HepG2 (cell line): ENCODE data around the gene SOX21. TPM values are rescaled to one million over a fixed set of nuclear protein-coding genes. Genes with fewer than 3 reads are reported as not detected.

Experiments used
- ATAC-seq: fragments of 200-7000 bp; cut with Tn5 transposase; 3 replicates; pipeline ENCODE4 v1.9.1; 2020; ENCODE audit warnings: mild to moderate bottlenecking, moderate library complexity
- BruUV-seq: library from RNA; stranded (reverse); fragments of 400-500 nt; replicated peaks from 2 replicates; lab custom pipeline; 2021; lab: Mats Ljungman, UMichigan
- CTCF ChIA-PET: fragments of 300-600 bp; formaldehyde crosslinking; extraction: SDS; loops from one replicate; lab custom pipeline; 2021; ENCODE audit warnings: low total read pairs, inconsistent platforms, low intra/inter-chr PET ratio; lab: Yijun Ruan, JAX
- POLR2A ChIA-PET: fragments of 350-600 bp; sonication (Branson Sonifier 250); formaldehyde crosslinking; loops from one replicate; lab custom pipeline; 2020; ENCODE audit warnings: antibody characterized with exemption, inconsistent platforms; lab: Yijun Ruan, JAX
- DNase-seq: peaks from one replicate; pipeline ENCODE4 v3.0.0-alpha.2; 2015; ENCODE audit warnings: low spot score
- FAIRE-seq: peaks from 3 replicates; lab custom pipeline; 2011; peaks lifted over from hg19 to GRCh38; lab: Jason Lieb, UNC
- H2AFZ ChIP-seq: one replicate; pipeline ENCODE4 v1.6.1; 2011; ENCODE audit warnings: low read length, inconsistent platforms
- H3K27ac ChIP-seq: fragments of 300-600 bp; 3 replicates; pipeline ENCODE4 v1.8.0; 2011; ENCODE audit warnings: mixed run types, mild to moderate bottlenecking, mixed read lengths, low read length, inconsistent platforms; ENCODE audit not compliant: insufficient read depth; ENCODE audit errors: extremely low read length
- H3K27me3 ChIP-seq, 2 experiments: fragments of 200-600 bp in 1 of 2; 2 replicates in 1 of 2; 3 replicates in 1 of 2; pipeline versions ENCODE4 v1.6.0 to v1.8.0; 2011; ENCODE audit warnings: low read length in 2 of 2, mild to moderate bottlenecking in 2 of 2, moderate library complexity in 2 of 2, inconsistent platforms in 1 of 2; ENCODE audit not compliant: insufficient read depth in 2 of 2, control insufficient read depth in 1 of 2
- H3K36me3 ChIP-seq, 2 experiments: fragments of 200-600 bp in 1 of 2; replicated peaks in 1 of 2; 2 replicates in 1 of 2; 3 replicates in 1 of 2; pipeline versions ENCODE4 v1.5.1 to v1.8.0; 2011; ENCODE audit warnings: low read length in 2 of 2, inconsistent platforms in 1 of 2; ENCODE audit not compliant: insufficient read depth in 2 of 2, control insufficient read depth in 1 of 2
- H3K4me1 ChIP-seq: 2 replicates; pipeline ENCODE4 v1.5.1; 2012; ENCODE audit warnings: low read length, inconsistent platforms; ENCODE audit not compliant: insufficient read depth
- H3K4me2 ChIP-seq: 2 replicates; pipeline ENCODE4 v1.6.0; 2011; ENCODE audit warnings: low read depth, low read length, inconsistent platforms
- H3K4me3 ChIP-seq, 3 experiments: fragments of 200-600 bp in 1 of 3; sonication (generic), shearing (Covaris generic) in 1 of 3; replicated peaks in 1 of 3; 2 replicates each; pipeline ENCODE4 v1.5.1; 2011 to 2016; ENCODE audit warnings: low read length in 3 of 3, inconsistent platforms in 2 of 3, low read depth in 2 of 3, mild to moderate bottlenecking in 2 of 3, control low read depth in 1 of 3, mixed read lengths in 1 of 3; ENCODE audit not compliant: insufficient read depth in 1 of 3
- H3K79me2 ChIP-seq: one replicate; pipeline ENCODE4 v1.6.1; 2011; ENCODE audit warnings: low read length, inconsistent platforms; ENCODE audit not compliant: insufficient read depth
- H3K9ac ChIP-seq: 2 replicates; pipeline ENCODE4 v1.6.0; 2011; ENCODE audit warnings: mild to moderate bottlenecking, low read depth, low read length, inconsistent platforms; ENCODE audit not compliant: insufficient read depth
- H3K9me3 ChIP-seq: 2 replicates; pipeline ENCODE4 v1.5.1; 2012; ENCODE audit warnings: mild to moderate bottlenecking, low read length
- H4K20me1 ChIP-seq: 2 replicates; pipeline ENCODE4 v1.6.0; 2011; ENCODE audit warnings: inconsistent platforms, mild to moderate bottlenecking, low read length, moderate library complexity; ENCODE audit not compliant: insufficient read depth
- AGO1 ChIP-seq: fragments of 200-400 bp; formaldehyde crosslinking; IDR thresholded peaks from 2 replicates; pipeline ENCODE4 v1.6.1; 2017; ENCODE audit warnings: mild to moderate bottlenecking, low read depth, low read length, moderate library complexity; ENCODE audit not compliant: poor library complexity, severe bottlenecking
- NFRKB ChIP-seq: fragments of 450-650 bp; IDR thresholded peaks from 2 replicates; pipeline ENCODE4 v1.6.1; 2017
- PHF5A ChIP-seq: IDR thresholded peaks from one replicate; pipeline ENCODE4 v1.6.1; 2018; ENCODE audit warnings: low read depth, missing genetic modification reagents; ENCODE audit not compliant: unreplicated experiment
- SMYD3 ChIP-seq: sonication (generic); formaldehyde crosslinking; IDR thresholded peaks from 2 replicates; pipeline ENCODE4 v1.8.1; 2023; ENCODE audit warnings: mild to moderate bottlenecking, missing genetic modification reagents
- SP2 ChIP-seq: sonication (generic); formaldehyde crosslinking; IDR thresholded peaks from 2 replicates; pipeline ENCODE4 v1.5.1; 2020; ENCODE audit warnings: mild to moderate bottlenecking, missing genetic modification reagents
- TOE1 ChIP-seq: sonication (generic); formaldehyde crosslinking; IDR thresholded peaks from 2 replicates; pipeline ENCODE4 v1.4.0; 2020; ENCODE audit warnings: mild to moderate bottlenecking, missing genetic modification reagents
- ZBTB2 ChIP-seq: sonication (generic); formaldehyde crosslinking; IDR thresholded peaks from 2 replicates; pipeline ENCODE4 v1.8.0; 2022; ENCODE audit warnings: low read depth, missing genetic modification reagents
- ZEB1 ChIP-seq: IDR thresholded peaks from 2 replicates; pipeline ENCODE4 v1.6.1; 2012; ENCODE audit warnings: mild to moderate bottlenecking, low read depth, inconsistent platforms; ENCODE audit not compliant: insufficient replicate concordance
- ZNF557 ChIP-seq: sonication (generic); formaldehyde crosslinking; IDR thresholded peaks from 2 replicates; pipeline ENCODE4 v1.4.0; 2020; ENCODE audit warnings: missing genetic modification reagents
- ZNF563 ChIP-seq: sonication (generic); formaldehyde crosslinking; IDR thresholded peaks from 2 replicates; pipeline ENCODE4 v1.8.0; 2022; ENCODE audit warnings: mild to moderate bottlenecking, moderate library complexity, missing genetic modification reagents
- ZNF629 ChIP-seq: sonication (generic); formaldehyde crosslinking; conservative IDR thresholded peaks from 2 replicates; pipeline ENCODE4 v1.5.0; 2020; ENCODE audit warnings: missing genetic modification reagents
- WGBS: methylation state at CpG from one replicate; pipeline ENCODE4 v1.1.6; 2017; ENCODE audit warnings: low lambda C conversion rate; 5-methylcytosine and 5-hydroxymethylcytosine counted together
- in situ Hi-C: cut with HindIII; loops from 2 replicates; pipeline ENCODE4 v1.10.0; 2017; ENCODE audit warnings: low pct_unique_long_range_greater_than_20kb; ENCODE audit not compliant: extremely low pct_ligation_motif_present
- intact Hi-C: fragments of 100-400 bp; cut with micrococcal nuclease; formaldehyde crosslinking; loops from one replicate; pipeline ENCODE4 v1.10.0; 2022; ENCODE audit not compliant: unreplicated experiment
- polyA plus RNA-seq, 8 experiments: library from polyadenylated mRNA; depleted of rRNA in 3 of 8; stranded (reverse) in 7 of 8; unstranded in 1 of 8; fragments of >200 nt; fragmentation: Illumina TruSeq in 4 of 8; extraction: Trizol in 4 of 8; gene quantifications; 2 replicates each; pipeline versions ENCODE4 v1.2.1 to v1.2.3, GENCODE V29; 2011 to 2016; ENCODE audit warnings: low read depth in 4 of 8, missing spikeins in 1 of 8, mixed read lengths in 1 of 8; ENCODE audit not compliant: insufficient read depth in 1 of 8
- total RNA-seq, 5 experiments: library from RNA; depleted of rRNA; stranded (reverse); fragments of >200 nt; fragmentation: Illumina TruSeq; extraction: Trizol; gene quantifications; 2 replicates each; pipeline ENCODE4 v1.2.3, GENCODE V29; 2016; ENCODE audit warnings: low read depth in 1 of 5
- TF ChIP-seq, protein P1 (sequence below): sonication (generic); formaldehyde crosslinking; IDR thresholded peaks from 2 replicates; pipeline ENCODE4 v1.8.0; 2022; ENCODE audit warnings: missing genetic modification reagents, mild to moderate bottlenecking, moderate library complexity, borderline replicate concordance
- TF ChIP-seq, protein P2 (sequence below): sonication (generic); formaldehyde crosslinking; IDR thresholded peaks from 2 replicates; pipeline ENCODE4 v1.9.0; 2021; ENCODE audit warnings: missing genetic modification reagents, borderline replicate concordance

Gene SOX21
- total and polyA plus RNA-seq, 2 of the 13 experiments (the other 11 are each of a cell fraction or from before 2014, with no cell fraction given), result not detected

DNA sequence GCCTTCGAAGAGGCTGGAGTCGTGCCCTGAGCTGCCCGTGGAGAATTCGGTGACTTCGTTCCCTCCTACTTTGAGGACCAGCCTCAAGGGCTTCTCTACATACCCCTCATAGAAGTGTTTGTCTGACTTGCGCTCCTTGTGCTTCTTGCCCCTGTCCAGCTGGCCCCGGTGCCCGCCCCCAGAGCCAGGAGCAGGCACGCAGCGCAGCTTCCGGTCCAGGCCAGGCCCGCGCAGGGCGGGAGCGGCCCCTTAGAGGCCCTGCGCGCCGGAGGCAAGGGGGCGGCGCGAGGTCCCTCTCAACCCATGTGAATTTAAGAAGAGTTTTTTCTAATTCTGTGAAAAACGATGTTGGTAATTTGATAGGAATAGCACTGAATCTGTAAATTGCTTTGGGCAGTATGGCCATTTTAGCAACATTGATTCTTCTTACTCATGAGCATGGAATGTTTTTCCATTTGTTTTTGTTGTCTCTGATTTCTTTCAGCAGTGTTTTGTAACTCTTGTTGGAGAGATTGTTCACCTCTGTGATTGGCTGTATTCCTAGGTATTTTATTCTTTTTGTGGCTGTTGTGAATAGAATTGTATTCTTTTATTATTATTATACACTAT, 46.9 kb upstream of the SOX21 start (continued):
- no peak for TF ChIP-seq ZBTB2
- no peak for TF ChIP-seq TOE1
- no peak for TF ChIP-seq ZNF629 (CRISPR knock-in tag)
- TF ChIP-seq, all 625 proteins: peak for 0

GRCh38 chr13:94758436-94758960, 46.2 kb upstream of the SOX21 start:
- H3K27ac ChIP-seq, result no peak overlapping the region
- 12% methylated on average over 5 of the region's 5 CpGs for WGBS
- H3K36me3 ChIP-seq, result no peaks in the 10 kb centered on the region
- ChIA-PET POLR2A (no interaction called here), CTCF (no interaction called here)
- H3K9ac ChIP-seq, result no peak overlapping the region
- H3K4me2 ChIP-seq, result no peak overlapping the region
- H3K9me3 ChIP-seq, result no peaks in the 10 kb centered on the region
- no TSS peak for BruUV-seq
- no peaks in the 10 kb centered on the region for H3K79me2 ChIP-seq
- no peak overlapping the region for H2AFZ ChIP-seq
- H3K4me1 ChIP-seq, result no peaks in the 10 kb centered on the region
- no peak for TF ChIP-seq SP2 (CRISPR knock-in tag)
- TF ChIP-seq, protein P1, sequence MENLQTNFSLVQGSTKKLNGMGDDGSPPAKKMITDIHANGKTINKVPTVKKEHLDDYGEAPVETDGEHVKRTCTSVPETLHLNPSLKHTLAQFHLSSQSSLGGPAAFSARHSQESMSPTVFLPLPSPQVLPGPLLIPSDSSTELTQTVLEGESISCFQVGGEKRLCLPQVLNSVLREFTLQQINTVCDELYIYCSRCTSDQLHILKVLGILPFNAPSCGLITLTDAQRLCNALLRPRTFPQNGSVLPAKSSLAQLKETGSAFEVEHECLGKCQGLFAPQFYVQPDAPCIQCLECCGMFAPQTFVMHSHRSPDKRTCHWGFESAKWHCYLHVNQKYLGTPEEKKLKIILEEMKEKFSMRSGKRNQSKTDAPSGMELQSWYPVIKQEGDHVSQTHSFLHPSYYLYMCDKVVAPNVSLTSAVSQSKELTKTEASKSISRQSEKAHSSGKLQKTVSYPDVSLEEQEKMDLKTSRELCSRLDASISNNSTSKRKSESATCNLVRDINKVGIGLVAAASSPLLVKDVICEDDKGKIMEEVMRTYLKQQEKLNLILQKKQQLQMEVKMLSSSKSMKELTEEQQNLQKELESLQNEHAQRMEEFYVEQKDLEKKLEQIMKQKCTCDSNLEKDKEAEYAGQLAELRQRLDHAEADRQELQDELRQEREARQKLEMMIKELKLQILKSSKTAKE, result no peak
- no peak for TF ChIP-seq SMYD3 (CRISPR knock-in tag)
- TF ChIP-seq PHF5A (CRISPR knock-in tag), result no peak
- no peak for TF ChIP-seq AGO1
- no peak for TF ChIP-seq ZBTB2
- TF ChIP-seq, protein P2, sequence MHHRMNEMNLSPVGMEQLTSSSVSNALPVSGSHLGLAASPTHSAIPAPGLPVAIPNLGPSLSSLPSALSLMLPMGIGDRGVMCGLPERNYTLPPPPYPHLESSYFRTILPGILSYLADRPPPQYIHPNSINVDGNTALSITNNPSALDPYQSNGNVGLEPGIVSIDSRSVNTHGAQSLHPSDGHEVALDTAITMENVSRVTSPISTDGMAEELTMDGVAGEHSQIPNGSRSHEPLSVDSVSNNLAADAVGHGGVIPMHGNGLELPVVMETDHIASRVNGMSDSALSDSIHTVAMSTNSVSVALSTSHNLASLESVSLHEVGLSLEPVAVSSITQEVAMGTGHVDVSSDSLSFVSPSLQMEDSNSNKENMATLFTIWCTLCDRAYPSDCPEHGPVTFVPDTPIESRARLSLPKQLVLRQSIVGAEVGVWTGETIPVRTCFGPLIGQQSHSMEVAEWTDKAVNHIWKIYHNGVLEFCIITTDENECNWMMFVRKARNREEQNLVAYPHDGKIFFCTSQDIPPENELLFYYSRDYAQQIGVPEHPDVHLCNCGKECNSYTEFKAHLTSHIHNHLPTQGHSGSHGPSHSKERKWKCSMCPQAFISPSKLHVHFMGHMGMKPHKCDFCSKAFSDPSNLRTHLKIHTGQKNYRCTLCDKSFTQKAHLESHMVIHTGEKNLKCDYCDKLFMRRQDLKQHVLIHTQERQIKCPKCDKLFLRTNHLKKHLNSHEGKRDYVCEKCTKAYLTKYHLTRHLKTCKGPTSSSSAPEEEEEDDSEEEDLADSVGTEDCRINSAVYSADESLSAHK (CRISPR knock-in tag), result no peak
- no peak for TF ChIP-seq ZEB1
- TF ChIP-seq ZNF563 (CRISPR knock-in tag), result no peak
- TF ChIP-seq NFRKB, result no peak
- no peak for TF ChIP-seq ZNF557 (CRISPR knock-in tag)
- ATAC-seq (no peak), FAIRE-seq (no peak), DNase-seq (no peak)
- intact Hi-C loops (no loop called here), in situ Hi-C loops (no loop called here)
- no peaks in the 10 kb centered on the region for H3K27me3 ChIP-seq
- no peaks in the 10 kb centered on the region for H4K20me1 ChIP-seq
- H3K4me3 ChIP-seq, result no peak overlapping the region
